DND-41 (cell line): ENCODE data around the gene HECTD4.

ENCODE experiments used
- ATAC-seq: fragments of 200-7000 bp; cut with Tn5 transposase; 3 replicates; pipeline ENCODE4 v1.9.1; 2021; ENCODE audit warnings: low read depth; ENCODE audit not compliant: insufficient read depth
- DNase-seq: peaks from one replicate; pipeline ENCODE4 v3.0.0-alpha.2; 2020
- H2AFZ ChIP-seq: 2 replicates; pipeline ENCODE4 v1.6.0; 2012; ENCODE audit warnings: low read depth, low read length
- H3K27ac ChIP-seq: 2 replicates; pipeline ENCODE4 v1.5.1; 2012; ENCODE audit warnings: low read length, inconsistent platforms
- H3K27me3 ChIP-seq: fragments of 200-600 bp; sonication (generic); 2 replicates; pipeline ENCODE4 v1.6.0; 2012; ENCODE audit warnings: low read length, mild to moderate bottlenecking, inconsistent platforms; ENCODE audit not compliant: insufficient read depth, poor library complexity
- H3K36me3 ChIP-seq: 2 replicates; pipeline ENCODE4 v1.5.1; 2012; ENCODE audit warnings: low read length, inconsistent platforms; ENCODE audit not compliant: insufficient read depth
- H3K4me1 ChIP-seq: 2 replicates; pipeline ENCODE4 v1.5.1; 2012; ENCODE audit warnings: mild to moderate bottlenecking, low read length; ENCODE audit not compliant: insufficient read depth
- H3K4me2 ChIP-seq: 2 replicates; pipeline ENCODE4 v1.6.0; 2012; ENCODE audit warnings: mild to moderate bottlenecking, moderate library complexity, low read length, inconsistent platforms; ENCODE audit not compliant: insufficient read depth
- H3K4me3 ChIP-seq, 2 experiments: fragments of 200-600 bp in 1 of 2; shearing (Covaris generic) in 1 of 2; 2 replicates each; pipeline ENCODE4 v1.5.1; 2012 to 2016; ENCODE audit warnings: inconsistent platforms in 2 of 2, low read length in 2 of 2, mild to moderate bottlenecking in 2 of 2, low read depth in 1 of 2, moderate library complexity in 1 of 2
- H3K79me2 ChIP-seq: 2 replicates; pipeline ENCODE4 v1.6.0; 2012; ENCODE audit warnings: low read length, inconsistent platforms; ENCODE audit not compliant: insufficient read depth
- H3K9ac ChIP-seq: 2 replicates; pipeline ENCODE4 v1.6.0; 2012; ENCODE audit warnings: low read depth, mild to moderate bottlenecking, inconsistent platforms, low read length, moderate library complexity
- H3K9me3 ChIP-seq: 2 replicates; pipeline ENCODE4 v1.5.1; 2012; ENCODE audit warnings: low read length, moderate library complexity, mild to moderate bottlenecking, inconsistent platforms; ENCODE audit not compliant: insufficient read depth, severe bottlenecking
- H4K20me1 ChIP-seq: 2 replicates; pipeline ENCODE4 v1.6.0; 2012; ENCODE audit warnings: low read length; ENCODE audit not compliant: insufficient read depth
- EZH2 ChIP-seq: IDR thresholded peaks from 3 replicates; pipeline ENCODE4 v1.6.1; 2012; ENCODE audit warnings: borderline replicate concordance, low read depth, mild to moderate bottlenecking, moderate library complexity, low read length, inconsistent platforms; ENCODE audit not compliant: severe bottlenecking
- TF ChIP-seq, protein P1 (sequence below): IDR thresholded peaks from 2 replicates; pipeline ENCODE4 v1.5.1; 2012; ENCODE audit warnings: borderline replicate concordance, low read length, moderate library complexity, mild to moderate bottlenecking; ENCODE audit not compliant: poor library complexity, severe bottlenecking; ENCODE audit errors: extremely low read depth

HECTD4 gene

DNA sequence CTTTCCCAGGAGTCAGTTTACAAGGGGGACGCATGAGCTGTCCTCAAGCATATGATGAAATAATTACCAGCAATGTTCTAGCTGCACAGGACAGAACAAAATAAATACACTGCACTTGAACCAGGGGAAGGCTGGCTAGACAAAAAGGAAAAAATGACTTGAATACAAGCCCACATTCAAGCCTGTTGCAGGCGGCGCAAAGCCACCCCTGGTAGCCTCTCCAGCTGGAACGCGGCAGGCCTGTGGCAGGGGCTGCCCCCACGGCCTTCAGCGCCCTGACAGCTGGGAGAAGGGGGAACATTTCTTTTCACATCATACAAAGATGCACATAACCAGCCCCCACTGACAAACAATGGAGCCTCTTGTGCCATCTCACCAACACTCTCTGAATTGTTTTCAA is 199.7 kb downstream of the HECTD4 start:
- no peaks in the 10 kb centered on the region for H3K79me2 ChIP-seq
- H3K27me3 ChIP-seq = no peaks in the 10 kb centered on the region
- H4K20me1 ChIP-seq = no peaks in the 10 kb centered on the region
- ATAC-seq (no peak; the same call in 2 of the 3 replicates), DNase-seq (no peak)
- no peak overlapping the region for H3K27ac ChIP-seq
- peaks cover 68% of the 10 kb centered on the region for H3K36me3 ChIP-seq
- no peak overlapping the region for H3K9ac ChIP-seq
- no peak overlapping the region for H2AFZ ChIP-seq
- TF ChIP-seq, protein P1, sequence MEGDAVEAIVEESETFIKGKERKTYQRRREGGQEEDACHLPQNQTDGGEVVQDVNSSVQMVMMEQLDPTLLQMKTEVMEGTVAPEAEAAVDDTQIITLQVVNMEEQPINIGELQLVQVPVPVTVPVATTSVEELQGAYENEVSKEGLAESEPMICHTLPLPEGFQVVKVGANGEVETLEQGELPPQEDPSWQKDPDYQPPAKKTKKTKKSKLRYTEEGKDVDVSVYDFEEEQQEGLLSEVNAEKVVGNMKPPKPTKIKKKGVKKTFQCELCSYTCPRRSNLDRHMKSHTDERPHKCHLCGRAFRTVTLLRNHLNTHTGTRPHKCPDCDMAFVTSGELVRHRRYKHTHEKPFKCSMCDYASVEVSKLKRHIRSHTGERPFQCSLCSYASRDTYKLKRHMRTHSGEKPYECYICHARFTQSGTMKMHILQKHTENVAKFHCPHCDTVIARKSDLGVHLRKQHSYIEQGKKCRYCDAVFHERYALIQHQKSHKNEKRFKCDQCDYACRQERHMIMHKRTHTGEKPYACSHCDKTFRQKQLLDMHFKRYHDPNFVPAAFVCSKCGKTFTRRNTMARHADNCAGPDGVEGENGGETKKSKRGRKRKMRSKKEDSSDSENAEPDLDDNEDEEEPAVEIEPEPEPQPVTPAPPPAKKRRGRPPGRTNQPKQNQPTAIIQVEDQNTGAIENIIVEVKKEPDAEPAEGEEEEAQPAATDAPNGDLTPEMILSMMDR = no peak
- TF ChIP-seq EZH2 = no peak
- H3K4me2 ChIP-seq = no peak overlapping the region
- H3K4me3 ChIP-seq = no peak overlapping the region
- H3K4me1 ChIP-seq = no peaks in the 10 kb centered on the region
- H3K9me3 ChIP-seq = no peaks in the 10 kb centered on the region

DNA sequence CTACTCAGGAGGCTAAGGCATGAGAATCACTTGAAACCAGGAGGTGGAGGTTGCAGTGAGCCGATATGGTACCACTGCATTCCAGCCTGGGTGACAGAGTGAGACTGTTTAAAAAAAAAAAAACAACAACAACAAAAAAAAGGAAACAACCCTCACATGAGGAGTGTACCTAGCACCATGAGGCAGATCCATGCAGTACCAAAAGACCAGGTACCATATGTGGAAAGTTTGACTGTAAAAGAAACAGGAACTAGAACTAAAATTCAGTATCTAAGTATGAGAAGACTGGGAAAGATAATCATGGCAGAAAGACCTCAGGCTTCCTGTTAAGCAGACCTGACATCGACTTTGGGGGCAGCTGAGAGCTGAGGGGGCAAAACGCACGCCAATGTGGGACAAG is 201.8 kb downstream of the HECTD4 start:
- Histone ChIP-seq H3K9me3 (no peaks in the 10 kb centered on the region), H2AFZ (no peak overlapping the region), H3K27me3 (no peaks in the 10 kb centered on the region), H3K4me3 (no peak overlapping the region), H3K27ac (no peak overlapping the region), H3K9ac (no peak overlapping the region), H3K36me3 (peaks cover 79% of the 10 kb centered on the region), H3K4me2 (no peak overlapping the region), H3K4me1 (no peaks in the 10 kb centered on the region), H4K20me1 (no peaks in the 10 kb centered on the region), H3K79me2 (no peaks in the 10 kb centered on the region)
- DNase-seq (no peak), ATAC-seq (no peak)
- TF ChIP-seq, protein P1 = no peak
- TF ChIP-seq EZH2 = no peak

DNA sequence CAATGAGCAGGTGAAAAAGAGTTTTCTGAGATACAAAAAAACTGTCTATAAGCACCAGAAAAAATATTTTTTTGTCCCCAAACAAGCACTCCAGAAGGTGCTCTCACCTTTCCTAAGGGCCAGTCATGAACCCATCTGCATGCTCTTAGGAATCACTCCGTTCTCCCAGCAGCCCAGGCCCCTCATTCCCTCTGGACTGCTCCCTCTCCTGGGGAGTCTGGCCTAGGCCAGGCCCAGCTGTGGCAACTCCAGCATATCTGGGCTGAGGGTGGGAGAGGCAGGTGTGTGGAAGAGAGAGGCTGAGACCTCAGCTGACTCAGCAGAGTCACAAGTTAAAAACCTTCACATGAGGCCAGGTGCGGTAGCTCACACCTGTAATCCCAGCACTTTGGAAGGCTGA is 202.3 kb downstream of the HECTD4 start:
- Histone ChIP-seq H3K27ac (no peak overlapping the region), H3K79me2 (no peaks in the 10 kb centered on the region), H3K36me3 (peaks cover 79% of the 10 kb centered on the region), H3K4me3 (no peak overlapping the region), H3K9me3 (no peaks in the 10 kb centered on the region), H3K27me3 (no peaks in the 10 kb centered on the region), H4K20me1 (no peaks in the 10 kb centered on the region), H3K4me2 (no peak overlapping the region), H2AFZ (no peak overlapping the region), H3K4me1 (no peaks in the 10 kb centered on the region), H3K9ac (no peak overlapping the region)
- TF ChIP-seq, protein P1 = no peak
- TF ChIP-seq EZH2 = no peak
- ATAC-seq = no peak
- no peak for DNase-seq

DNA sequence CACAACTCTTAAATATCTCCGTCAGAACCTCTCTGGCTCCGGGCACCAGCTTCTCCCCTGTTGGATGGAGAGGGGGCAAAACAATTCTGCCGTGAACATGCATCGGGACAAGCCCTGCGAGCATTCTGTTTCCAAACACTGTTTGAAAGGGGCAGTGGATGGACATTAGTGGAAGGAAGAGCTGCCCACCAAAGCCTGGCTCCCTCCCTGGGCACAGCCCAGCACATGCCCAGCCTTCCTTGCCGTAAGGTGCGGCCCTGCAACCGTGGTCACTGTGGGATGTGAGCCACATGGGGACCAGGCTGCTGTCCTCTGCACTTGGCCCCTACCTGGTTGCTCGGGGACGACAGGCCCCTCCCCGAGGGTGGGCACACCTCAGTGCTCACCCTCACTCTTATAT is 202.9 kb downstream of the HECTD4 start:
- H2AFZ ChIP-seq = no peak overlapping the region
- no peak overlapping the region for H3K9ac ChIP-seq
- H3K36me3 ChIP-seq = peaks cover 78% of the 10 kb centered on the region
- H3K27ac ChIP-seq = no peak overlapping the region
- no peaks in the 10 kb centered on the region for H4K20me1 ChIP-seq
- H3K4me1 ChIP-seq = no peaks in the 10 kb centered on the region
- no peak for ATAC-seq
- no peaks in the 10 kb centered on the region for H3K9me3 ChIP-seq
- H3K79me2 ChIP-seq = no peaks in the 10 kb centered on the region
- no peak for DNase-seq
- TF ChIP-seq, protein P1 = no peak
- no peak for TF ChIP-seq EZH2
- H3K27me3 ChIP-seq = no peaks in the 10 kb centered on the region
- H3K4me3 ChIP-seq = no peak overlapping the region
- no peak overlapping the region for H3K4me2 ChIP-seq
